CD4-positive, alpha-beta T cell treated with Interleukin-21 for 1 hour (primary cell): ENCODE measurements around the gene HASPIN.

Experiments
- DNase-seq: peaks from one replicate; pipeline ENCODE4 v3.0.0-alpha.2; 2020

Gene HASPIN

GRCh38 chr17:3723556-3724377 lies at the start of gene HASPIN:
Gene HASPIN (plus strand): TSS chr17:3723903. CDS start chr17:3723936, 33 bp downstream.
- DNase-seq, result peak; percentile 92

- DNase-seq, result no peak
Observed at GRCh38 chr17:3675886-3676285, 47.8 kb upstream of the HASPIN start.

- no peak for DNase-seq
Observed at GRCh38 chr17:3678095-3678820, 45.4 kb upstream of the HASPIN start.

GRCh38 chr17:3678821-3679530 lies 44.7 kb upstream of the HASPIN start:
- DNase-seq, result no peak

GRCh38 chr17:3679531-3680126 lies 44.1 kb upstream of the HASPIN start:
- no peak for DNase-seq

GRCh38 chr17:3681057-3681456 lies 42.6 kb upstream of the HASPIN start:
- DNase-seq, result no peak

- no peak for DNase-seq
Observed at GRCh38 chr17:3681565-3681964, 42.1 kb upstream of the HASPIN start.

- no peak for DNase-seq
Observed at GRCh38 chr17:3682033-3682432, 41.7 kb upstream of the HASPIN start.

GRCh38 chr17:3683054-3683511 lies 40.6 kb upstream of the HASPIN start:
- peak; percentile 64 for DNase-seq

- DNase-seq, result no peak
Observed at GRCh38 chr17:3685174-3685573, 38.5 kb upstream of the HASPIN start.

GRCh38 chr17:3688027-3688553 lies 35.6 kb upstream of the HASPIN start:
- DNase-seq, result no peak

- no peak for DNase-seq
Observed at GRCh38 chr17:3688852-3689261, 34.8 kb upstream of the HASPIN start.

GRCh38 chr17:3689262-3690093 lies 34.2 kb upstream of the HASPIN start:
- no peak for DNase-seq

- no peak for DNase-seq
Observed at GRCh38 chr17:3690094-3690715, 33.5 kb upstream of the HASPIN start.

- DNase-seq, result no peak
Observed at GRCh38 chr17:3691617-3692067, 32.1 kb upstream of the HASPIN start.

- DNase-seq, result no peak
Observed at GRCh38 chr17:3692346-3692745, 31.4 kb upstream of the HASPIN start.

- DNase-seq, result no peak
Observed at GRCh38 chr17:3693141-3693540, 30.6 kb upstream of the HASPIN start.

GRCh38 chr17:3693829-3694231 lies 29.9 kb upstream of the HASPIN start:
- peak; percentile 49 for DNase-seq

GRCh38 chr17:3695129-3695722 lies 28.5 kb upstream of the HASPIN start:
- DNase-seq, result no peak

- DNase-seq, result peak; percentile 50
Observed at GRCh38 chr17:3695723-3696411, 27.8 kb upstream of the HASPIN start, which contains the start of gene P2RX5. Gene P2RX5 (minus strand): TSS chr17:3696155. CDS start chr17:3696005, 150 bp downstream.
